K562 (cell line): ENCODE data around the gene DLG4. TPM values are rescaled to one million over a fixed set of nuclear protein-coding genes. Genes with fewer than 3 reads are reported as not detected.

Source experiments
- ATAC-seq: fragments of 200-7000 bp; cut with Tn5 transposase; 3 replicates; pipeline ENCODE4 v1.9.1; 2020; ENCODE audit warnings: moderate library complexity
- BruUV-seq: library from RNA; stranded (reverse); fragments of 400-500 nt; replicated peaks from 2 replicates; lab custom pipeline; 2021; lab: Mats Ljungman, UMichigan
- CTCF ChIA-PET: fragments of 300-600 bp; formaldehyde crosslinking; extraction: SDS; loops from one replicate; lab custom pipeline; 2021; ENCODE audit warnings: low intra/inter-chr PET ratio; lab: Yijun Ruan, JAX
- POLR2A ChIA-PET: fragments of 300-600, 350-650 bp; sonication (Branson Sonifier 250); formaldehyde crosslinking; extraction: SDS; loops from one replicate; lab custom pipeline; 2021; ENCODE audit warnings: antibody characterized with exemption, inconsistent platforms; lab: Yijun Ruan, JAX
- DNase-seq, 4 experiments: peaks; one replicate each; pipeline versions ENCODE4 v3.0.0 to v3.0.0-alpha.2; 2011 to 2018; ENCODE audit warnings: low spot score in 3 of 4, mixed read lengths in 3 of 4; ENCODE audit errors: extremely low read depth in 1 of 4
- FAIRE-seq: peaks from 2 replicates; lab custom pipeline; 2011; peaks lifted over from hg19 to GRCh38; lab: Jason Lieb, UNC
- H2AFZ ChIP-seq: 2 replicates; pipeline ENCODE4 v1.6.0; 2011; ENCODE audit warnings: low read depth, low read length, control low read depth, inconsistent platforms
- H3K27ac ChIP-seq: fragments of 200-600 bp; 3 replicates; pipeline ENCODE4 v1.8.0; 2011; ENCODE audit warnings: low read depth, mild to moderate bottlenecking, control low read depth, inconsistent platforms, low read length, moderate library complexity, mixed read lengths; ENCODE audit errors: extremely low read depth
- H3K27me3 ChIP-seq, 2 experiments: fragments of 300-600 bp in 1 of 2; 2 replicates in 1 of 2; 3 replicates in 1 of 2; pipeline versions ENCODE4 v1.6.0 to v1.8.0; 2011; ENCODE audit warnings: inconsistent platforms in 2 of 2, low read length in 2 of 2, mild to moderate bottlenecking in 1 of 2, mixed read lengths in 1 of 2, moderate library complexity in 1 of 2; ENCODE audit not compliant: control insufficient read depth in 2 of 2, insufficient read depth in 2 of 2
- H3K36me3 ChIP-seq: fragments of 300-600 bp; 3 replicates; pipeline ENCODE4 v1.8.0; 2011; ENCODE audit warnings: mild to moderate bottlenecking, low read length, inconsistent platforms; ENCODE audit not compliant: control insufficient read depth, insufficient read depth
- H3K4me1 ChIP-seq, 2 experiments: fragments of 200-600 bp in 1 of 2; replicated peaks in 1 of 2; 2 replicates in 1 of 2; 3 replicates in 1 of 2; pipeline versions ENCODE4 v1.5.1 to v1.8.0; 2011; ENCODE audit warnings: inconsistent platforms in 2 of 2, low read length in 2 of 2, mild to moderate bottlenecking in 1 of 2, mixed read lengths in 1 of 2, moderate library complexity in 1 of 2; ENCODE audit not compliant: control insufficient read depth in 2 of 2, insufficient read depth in 2 of 2
- H3K4me2 ChIP-seq: 2 replicates; pipeline ENCODE4 v1.6.1; 2011; ENCODE audit warnings: low read length, control low read depth, inconsistent platforms, mixed read lengths; ENCODE audit not compliant: insufficient read depth
- H3K4me3 ChIP-seq: fragments of 200-600 bp; sonication (generic), shearing (Covaris generic); 2 replicates; pipeline ENCODE4 v1.5.1; 2016; ENCODE audit warnings: control low read depth, inconsistent platforms
- H3K79me2 ChIP-seq: fragments of 200-600 bp; 3 replicates; pipeline ENCODE4 v1.8.0; 2011; ENCODE audit warnings: low read length, inconsistent platforms; ENCODE audit not compliant: control insufficient read depth, insufficient read depth
- H3K9ac ChIP-seq, 2 experiments: 2 replicates each; pipeline versions ENCODE4 v1.6.0 to v1.6.1; 2011; ENCODE audit warnings: low read depth in 2 of 2, low read length in 2 of 2, control low read depth in 1 of 2, inconsistent platforms in 1 of 2, mild to moderate bottlenecking in 1 of 2, mixed read lengths in 1 of 2; ENCODE audit not compliant: insufficient read depth in 1 of 2
- H3K9me1 ChIP-seq: one replicate; pipeline ENCODE4 v1.6.0; 2011; ENCODE audit warnings: inconsistent platforms, mild to moderate bottlenecking, low read length, moderate library complexity; ENCODE audit not compliant: control insufficient read depth, insufficient read depth
- H3K9me3 ChIP-seq: replicated peaks from 2 replicates; pipeline ENCODE4 v1.5.1; 2011; ENCODE audit warnings: low read depth, low read length, inconsistent platforms; ENCODE audit not compliant: control insufficient read depth, insufficient read depth
- H4K20me1 ChIP-seq: replicated peaks from 2 replicates; pipeline ENCODE4 v1.6.1; 2011; ENCODE audit warnings: low read length, inconsistent platforms, mixed read lengths; ENCODE audit not compliant: control insufficient read depth, insufficient read depth
- ARID4B ChIP-seq: sonication (generic); formaldehyde crosslinking; IDR thresholded peaks from 2 replicates; pipeline ENCODE4 v1.8.0; 2022; ENCODE audit warnings: mild to moderate bottlenecking, missing genetic modification reagents
- ATF1 ChIP-seq, 2 experiments: fragments of 450-650 bp in 1 of 2; IDR thresholded peaks; 2 replicates each; pipeline ENCODE4 v1.6.1; 2016; ENCODE audit warnings: missing compliant biosample characterization in 1 of 2, missing genetic modification characterization in 1 of 2
- CREB3L1 ChIP-seq: fragments of 450-650 bp; IDR thresholded peaks from 2 replicates; pipeline ENCODE4 v1.6.1; 2014; ENCODE audit warnings: low read depth, mild to moderate bottlenecking, moderate library complexity, borderline replicate concordance
- GATA2 ChIP-seq: sonication (generic); formaldehyde crosslinking; IDR thresholded peaks from 2 replicates; pipeline ENCODE4 v1.4.0; 2020; ENCODE audit warnings: mild to moderate bottlenecking, missing genetic modification reagents
- KAT2B ChIP-seq: IDR thresholded peaks from one replicate; pipeline ENCODE4 v1.6.1; 2012; ENCODE audit warnings: low read depth, mild to moderate bottlenecking, control low read depth, inconsistent platforms, low read length, moderate library complexity
- ZNF12 ChIP-seq: sonication (generic); formaldehyde crosslinking; IDR thresholded peaks from 2 replicates; pipeline ENCODE4 v1.4.0; 2020; ENCODE audit warnings: mild to moderate bottlenecking, missing genetic modification reagents
- WGBS: fragments of 100-300 bp; shearing (Covaris generic); methylation state at CpG from one replicate; pipeline ENCODE4 v1.1.6; 2016; ENCODE audit warnings: low coverage, mixed read lengths; ENCODE audit not compliant: insufficient coverage; ENCODE audit errors: missing lambda C conversion rate; 5-methylcytosine and 5-hydroxymethylcytosine counted together
- in situ Hi-C: fragments of 300-500 bp; cut with MboI; formaldehyde crosslinking; loops from 4 replicates; pipeline ENCODE4 v1.15.0; 2018; ENCODE audit warnings: inconsistent platforms, mixed read lengths
- intact Hi-C: fragments of 100-400 bp; cut with micrococcal nuclease; formaldehyde crosslinking; loops from 2 replicates; pipeline ENCODE4 v1.14.2; 2022
- polyA plus RNA-seq, 8 experiments: library from polyadenylated mRNA; depleted of rRNA in 4 of 8; stranded (reverse) in 5 of 8; unstranded in 3 of 8; fragments of >200 nt; fragmentation: Nextera tagmentation in 2 of 8; fragmentation: Illumina TruSeq in 1 of 8; extraction: Ambion mirVana in 2 of 8; extraction: Trizol in 1 of 8; gene quantifications; 2 replicates each; pipeline versions ENCODE4 v1.2.1 to v1.2.3, GENCODE V29; 2011 to 2014; ENCODE audit warnings: inconsistent platforms in 1 of 8, missing spikeins in 1 of 8
- total RNA-seq, 7 experiments: library from RNA; depleted of rRNA in 6 of 7; stranded (reverse); fragments of >200 nt in 6 of 7; fragmentation: Illumina TruSeq in 2 of 7; extraction: Trizol in 2 of 7; gene quantifications; 2 replicates each; pipeline versions ENCODE4 v1.2.1 to v1.2.3, GENCODE V29; 2011 to 2021; ENCODE audit warnings: low replicate concordance in 1 of 7

The DLG4 gene
- total and polyA plus RNA-seq, 9 of the 15 experiments (the other 6 are each of a cell fraction or from before 2014, with no cell fraction given) = 0.03 to 12.0 (median 4.1) TPM

GRCh38 chr17:7203391-7203790 lies 16.2 kb downstream of the DLG4 start:
- no peak for ATAC-seq
- no peak for FAIRE-seq
- intact Hi-C loops = no loop called here
- Histone ChIP-seq H3K4me1 (peaks cover 7 to 32% of the 10 kb centered on the region in 2 experiments; a peak in 4 of 5 replicates), H3K79me2 (no peaks in the 10 kb centered on the region), H3K4me2 (no peak overlapping the region), H3K27me3 (no peaks in the 10 kb centered on the region), H2AFZ (no peak overlapping the region), H3K9me1 (no peaks in the 10 kb centered on the region), H3K9me3 (no peaks in the 10 kb centered on the region), H4K20me1 (0 out of 2 replicates have a peak, but pooled peaks cover 3% of the 10 kb centered on the region), H3K36me3 (peaks cover 21% of the 10 kb centered on the region; the same call in 2 of the 3 replicates), H3K27ac (no peak overlapping the region), H3K9ac (no peak overlapping the region), H3K4me3 (no peak overlapping the region)
- DNase-seq = no peak
- in situ Hi-C loops = no loop called here
- no peak for TF ChIP-seq GATA2 (CRISPR knock-in tag)
- no peak for TF ChIP-seq ATF1 (CRISPR knock-in tag; IDR thresholded peaks at IDR 0.05)
- TF ChIP-seq ATF1 (tag; IDR thresholded peaks at IDR 0.05) = no peak
- no peak for TF ChIP-seq KAT2B
- TF ChIP-seq ARID4B (CRISPR knock-in tag) = no peak
- TF ChIP-seq ZNF12 (CRISPR knock-in tag) = no peak
- no peak for TF ChIP-seq CREB3L1
- ChIA-PET POLR2A (no interaction called here), CTCF (no interaction called here)
- BruUV-seq = no TSS peak
- 96% methylated on average over 8 of the region's 16 CpGs for WGBS
